Fibroblast of lung (primary cell): ENCODE data around the gene IHH.

ENCODE experiments used
- CTCF ChIP-seq, 2 donors: IDR thresholded peaks in 1 of 2; conservative IDR thresholded peaks in 1 of 2; 1 replicate in 1 of 2; 2 replicates in 1 of 2; pipeline ENCODE4 v1.5.1; 2011 to 2012; ENCODE audit warnings: low read length in 2 of 2, control low read depth in 1 of 2, inconsistent platforms in 1 of 2, low read depth in 1 of 2, mild to moderate bottlenecking in 1 of 2
- EZH2 ChIP-seq: IDR thresholded peaks from 2 replicates; pipeline ENCODE4 v1.5.1; 2012; ENCODE audit warnings: low read length, control low read depth, mild to moderate bottlenecking; ENCODE audit errors: missing control alignments

GRCh38 chr2:219023045-219023605 lies 37.6 kb downstream of the IHH start:
- no peak for TF ChIP-seq CTCF (conservative IDR thresholded peaks at IDR 0.05 in 1 of 2, IDR thresholded peaks at IDR 0.05 in 1 of 2; ENCODE audit: low read depth in 1 of 2, low read length in 2 of 2)
- TF ChIP-seq EZH2 = no peak
